RPMI8226 (cell line): Measurements from ENCODE around the gene TBXAS1.

Experiments
- DNase-seq: peaks from one replicate; pipeline ENCODE4 v3.0.0-alpha.2; 2015

Gene TBXAS1

DNA sequence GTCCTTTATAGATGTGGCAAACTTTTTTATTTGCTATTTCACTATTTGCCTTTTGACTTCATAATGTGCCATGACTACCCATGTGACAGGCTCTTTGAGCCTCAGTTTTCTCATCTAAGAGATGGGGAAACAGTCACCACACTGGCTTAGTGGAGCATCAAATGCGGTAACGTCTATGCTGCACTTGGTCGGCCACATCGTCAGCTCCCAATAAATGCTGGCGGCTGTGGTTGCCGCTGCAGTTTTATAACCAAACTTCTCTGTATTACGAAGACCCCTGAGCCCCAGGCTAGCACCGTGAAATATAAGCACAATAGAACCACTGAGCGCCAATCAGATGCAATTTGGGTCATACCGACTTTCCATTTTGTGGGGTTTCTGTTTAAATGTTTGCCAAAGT is 177.5 kb downstream of the TBXAS1 start:
- no peak for DNase-seq

DNA sequence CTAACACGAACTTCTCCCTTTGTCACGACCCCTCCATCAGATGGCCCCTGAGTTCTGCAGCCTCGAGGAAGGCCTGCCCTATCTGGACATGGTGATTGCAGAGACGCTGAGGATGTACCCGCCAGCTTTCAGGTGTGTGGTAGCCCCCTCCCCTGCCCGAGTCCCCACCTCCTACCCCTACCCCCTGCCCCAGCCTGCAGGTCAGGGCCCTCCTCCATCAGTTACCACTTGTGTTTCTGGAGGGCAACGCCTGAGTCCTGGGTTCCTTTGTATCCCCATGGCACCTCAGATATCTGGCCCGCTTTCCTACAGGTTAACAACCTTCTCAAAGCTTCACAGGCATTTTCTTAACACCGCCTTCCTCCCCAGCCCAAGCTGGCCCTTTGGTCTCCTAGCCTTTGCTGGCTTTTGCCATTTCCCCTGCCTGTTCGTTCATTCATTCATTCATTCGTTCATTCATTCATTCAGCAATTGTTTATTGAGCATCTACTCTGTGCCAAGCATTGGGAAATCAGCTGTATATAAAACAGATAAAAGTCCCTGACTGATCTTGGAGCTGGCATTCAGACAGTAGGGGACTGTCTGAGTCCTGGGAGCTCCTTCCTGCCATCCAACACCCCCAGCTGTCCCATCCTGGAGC is 178.1 kb downstream of the TBXAS1 start:
- no peak for DNase-seq

DNA sequence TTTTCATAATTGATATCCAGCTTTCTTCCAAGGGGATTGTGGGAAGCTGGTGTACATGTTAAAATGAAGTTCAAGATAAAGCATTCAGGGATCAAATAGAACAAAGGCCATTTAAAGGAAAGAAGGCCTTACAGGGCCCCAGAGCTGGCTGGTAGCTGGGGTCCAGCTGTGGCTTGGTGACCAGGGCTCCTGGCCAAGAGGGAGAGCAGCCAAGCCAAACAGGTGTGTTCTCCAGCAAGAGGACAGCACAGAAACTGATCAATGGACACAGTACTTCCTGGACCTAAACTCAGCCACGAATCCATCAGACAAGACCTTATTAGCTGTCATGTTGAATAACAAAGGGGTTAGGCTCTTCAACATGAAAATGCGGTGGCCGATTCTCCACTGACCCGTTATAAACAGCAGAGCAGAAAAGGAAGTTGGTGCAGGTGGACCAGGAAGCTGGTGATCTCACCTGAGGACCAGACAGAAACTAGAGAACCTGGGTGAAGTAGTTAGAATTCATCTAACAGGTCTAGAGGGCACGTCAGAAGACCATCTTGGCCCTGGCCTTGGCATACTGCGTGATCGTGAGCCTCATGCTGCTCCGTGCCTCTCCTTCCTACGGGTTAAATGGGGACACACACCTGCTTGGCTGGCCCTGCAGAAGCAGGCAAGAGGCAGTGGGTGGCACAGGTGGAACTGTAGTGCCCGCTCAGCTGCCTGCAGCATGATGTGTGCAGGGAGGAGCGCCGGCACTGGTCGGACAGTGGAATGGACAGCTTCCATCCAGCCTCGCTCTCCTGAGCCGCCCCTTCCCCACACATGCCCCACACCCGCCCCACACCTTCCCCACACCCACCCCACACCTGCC is 179.9 kb downstream of the TBXAS1 start:
- no peak for DNase-seq

DNA sequence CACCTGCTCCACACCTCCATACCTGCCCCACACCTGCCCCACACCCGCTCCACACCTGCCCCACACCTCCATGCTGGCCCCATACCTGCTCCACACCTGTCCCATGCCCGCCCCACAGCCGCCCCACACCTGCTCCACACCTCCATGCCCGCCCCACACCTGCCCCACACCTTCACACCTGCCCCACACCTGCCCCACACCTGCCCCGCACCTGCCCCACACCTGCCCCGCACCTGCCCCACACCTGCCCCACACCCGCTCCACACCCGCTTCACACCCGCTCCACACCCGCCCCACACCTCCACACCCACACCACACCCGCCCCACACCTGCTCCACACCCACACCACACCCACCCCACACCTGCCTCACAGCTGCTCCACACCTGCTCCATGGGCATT is 180.7 kb downstream of the TBXAS1 start:
- DNase-seq: no peak

DNA sequence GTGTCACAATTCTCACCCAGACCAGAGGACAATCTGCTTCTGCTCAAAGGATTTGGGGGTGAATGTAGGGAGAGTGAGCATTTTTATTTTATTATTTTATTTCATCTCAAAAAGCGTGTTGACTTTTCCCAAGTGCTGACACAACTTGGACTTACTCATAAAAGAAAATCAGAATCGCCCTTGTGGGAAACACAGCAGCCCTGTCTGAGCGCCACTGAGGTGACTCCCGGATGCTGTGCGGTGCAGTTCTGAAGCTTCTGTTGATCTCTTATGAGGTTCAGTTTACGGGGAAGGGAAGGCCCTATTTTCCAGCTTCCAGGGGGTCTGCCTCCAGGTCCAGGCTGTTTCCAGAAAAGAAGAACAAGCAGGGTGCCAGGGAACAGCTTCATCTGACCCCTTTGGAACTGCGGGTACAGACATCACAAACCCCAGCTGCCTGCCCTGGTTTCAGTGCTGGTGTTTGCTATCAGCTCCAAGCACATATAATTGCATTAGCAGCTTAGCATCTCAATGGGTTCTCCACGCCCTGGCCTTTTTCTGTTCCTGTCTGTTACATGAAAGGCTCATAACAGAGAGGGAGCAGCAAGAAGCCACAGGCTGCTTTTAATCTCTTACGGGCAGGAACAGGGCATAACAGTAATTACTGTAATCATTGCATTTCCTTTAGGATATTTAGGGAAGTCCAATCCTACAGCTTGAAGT is 181.3 kb downstream of the TBXAS1 start:
- DNase-seq: no peak

DNA sequence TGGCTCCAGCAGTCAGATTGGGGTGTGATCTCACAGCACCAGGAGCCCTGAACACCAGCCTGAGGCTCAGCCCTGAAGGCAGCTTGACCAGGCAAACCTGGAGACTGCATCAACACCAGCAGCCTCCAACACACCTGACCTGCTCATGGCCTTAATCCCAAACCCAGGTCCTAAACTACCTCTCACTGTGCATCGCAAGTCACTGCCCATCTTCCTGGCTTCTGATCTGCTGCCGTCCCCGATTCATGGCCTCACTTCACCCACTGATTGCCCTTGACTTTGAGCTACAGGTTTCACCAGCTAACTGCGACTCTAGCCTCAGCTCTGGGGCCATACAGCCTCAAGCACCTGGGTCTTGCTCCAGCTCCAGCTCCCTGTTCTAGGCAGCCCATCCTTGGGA is 184.6 kb downstream of the TBXAS1 start:
- DNase-seq: no peak

DNA sequence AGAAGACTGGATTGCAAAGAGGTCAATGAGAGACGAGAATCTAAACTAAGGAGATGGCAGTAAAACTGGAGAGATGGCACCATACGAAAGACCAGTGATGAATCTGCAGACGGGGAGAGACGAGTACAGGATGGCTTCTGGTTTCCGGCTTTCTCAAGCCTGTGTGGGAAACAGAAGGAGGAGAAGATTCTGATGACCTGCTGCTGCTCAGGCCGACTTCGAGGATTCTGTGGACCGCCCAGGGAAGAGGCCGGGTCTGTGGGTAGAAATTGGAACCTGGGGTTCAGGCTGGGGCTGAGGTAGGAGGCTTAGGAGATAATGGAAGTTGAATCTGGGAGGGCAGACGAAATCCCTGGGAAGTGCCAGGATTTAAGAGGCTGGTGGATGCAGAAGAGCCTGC is 185.1 kb downstream of the TBXAS1 start:
- DNase-seq: no peak

DNA sequence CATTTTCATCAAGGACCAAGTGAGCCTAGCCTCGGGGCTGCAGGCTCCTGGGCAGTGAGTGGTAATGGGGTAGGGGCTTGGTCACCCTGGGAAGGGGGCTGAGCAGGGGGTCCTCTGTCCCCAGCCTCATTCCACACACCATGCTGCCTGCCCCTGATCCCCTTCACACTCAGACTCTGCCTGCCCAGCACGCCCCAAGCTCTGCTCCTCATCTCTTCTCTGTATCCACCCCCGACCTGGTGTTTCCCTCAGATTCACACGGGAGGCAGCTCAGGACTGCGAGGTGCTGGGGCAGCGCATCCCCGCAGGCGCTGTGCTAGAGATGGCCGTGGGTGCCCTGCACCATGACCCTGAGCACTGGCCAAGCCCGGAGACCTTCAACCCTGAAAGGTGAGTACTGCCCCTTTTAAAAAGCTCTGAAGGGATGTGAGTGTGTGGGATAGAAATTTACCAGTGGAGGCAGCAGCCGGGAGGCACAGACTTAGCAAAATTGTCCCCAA is 186.5 kb downstream of the TBXAS1 start:
- no peak for DNase-seq

DNA sequence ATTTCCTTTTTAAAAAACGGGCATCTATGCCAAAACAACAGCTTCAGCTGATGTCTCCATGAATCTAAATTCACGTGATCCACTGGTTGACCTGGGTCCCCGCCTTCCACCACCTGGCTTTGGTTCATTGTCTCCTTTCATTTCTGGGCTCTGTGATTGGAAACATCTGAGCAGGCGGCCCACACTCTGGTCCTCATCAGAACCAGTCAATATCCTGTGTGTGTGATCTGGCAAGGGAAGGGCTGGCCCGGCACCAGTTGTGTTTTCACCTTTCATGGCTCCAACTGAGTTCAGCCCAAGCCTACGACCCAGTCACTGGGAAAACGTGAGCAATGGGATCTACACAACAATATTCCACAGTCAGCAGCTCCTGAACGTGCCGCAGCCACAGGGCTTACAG is 187.5 kb downstream of the TBXAS1 start:
- DNase-seq: no peak

DNA sequence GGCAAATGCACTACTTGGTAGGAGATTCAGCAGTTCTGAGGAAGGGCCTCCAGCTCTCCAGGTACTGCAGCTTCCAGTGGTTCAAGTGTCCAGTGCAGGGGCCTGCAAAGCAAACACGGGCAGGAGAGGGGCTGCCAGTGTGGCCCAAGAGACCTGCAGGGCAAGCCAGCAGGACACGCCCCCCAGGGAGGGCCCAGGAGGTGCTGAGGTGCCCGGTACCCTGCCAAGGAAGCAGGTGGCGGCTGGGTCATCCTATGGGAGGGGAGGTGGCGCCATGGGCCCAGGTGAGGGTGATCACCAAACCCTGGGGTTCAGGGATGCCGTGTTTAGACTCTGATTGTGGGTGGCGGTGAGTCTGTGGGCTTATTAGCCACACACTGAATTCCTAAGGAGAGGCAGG is 188.0 kb downstream of the TBXAS1 start:
- no peak for DNase-seq

DNA sequence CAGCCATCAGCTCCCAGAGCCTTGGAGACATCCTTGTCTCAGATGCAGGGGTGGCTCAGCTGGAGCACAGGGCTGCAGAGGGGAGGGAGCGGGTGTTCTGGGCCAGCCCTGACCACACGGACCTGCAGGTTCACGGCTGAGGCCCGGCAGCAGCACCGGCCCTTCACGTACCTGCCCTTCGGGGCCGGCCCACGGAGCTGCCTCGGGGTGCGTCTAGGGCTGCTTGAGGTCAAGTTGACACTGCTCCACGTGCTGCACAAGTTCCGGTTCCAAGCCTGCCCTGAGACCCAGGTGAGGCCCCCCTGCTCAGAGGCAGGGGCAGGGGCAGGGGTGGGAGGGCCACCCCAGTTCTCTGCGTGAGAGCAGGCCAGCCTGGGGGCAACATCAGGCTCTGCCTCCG is 188.5 kb downstream of the TBXAS1 start:
- no peak for DNase-seq

DNA sequence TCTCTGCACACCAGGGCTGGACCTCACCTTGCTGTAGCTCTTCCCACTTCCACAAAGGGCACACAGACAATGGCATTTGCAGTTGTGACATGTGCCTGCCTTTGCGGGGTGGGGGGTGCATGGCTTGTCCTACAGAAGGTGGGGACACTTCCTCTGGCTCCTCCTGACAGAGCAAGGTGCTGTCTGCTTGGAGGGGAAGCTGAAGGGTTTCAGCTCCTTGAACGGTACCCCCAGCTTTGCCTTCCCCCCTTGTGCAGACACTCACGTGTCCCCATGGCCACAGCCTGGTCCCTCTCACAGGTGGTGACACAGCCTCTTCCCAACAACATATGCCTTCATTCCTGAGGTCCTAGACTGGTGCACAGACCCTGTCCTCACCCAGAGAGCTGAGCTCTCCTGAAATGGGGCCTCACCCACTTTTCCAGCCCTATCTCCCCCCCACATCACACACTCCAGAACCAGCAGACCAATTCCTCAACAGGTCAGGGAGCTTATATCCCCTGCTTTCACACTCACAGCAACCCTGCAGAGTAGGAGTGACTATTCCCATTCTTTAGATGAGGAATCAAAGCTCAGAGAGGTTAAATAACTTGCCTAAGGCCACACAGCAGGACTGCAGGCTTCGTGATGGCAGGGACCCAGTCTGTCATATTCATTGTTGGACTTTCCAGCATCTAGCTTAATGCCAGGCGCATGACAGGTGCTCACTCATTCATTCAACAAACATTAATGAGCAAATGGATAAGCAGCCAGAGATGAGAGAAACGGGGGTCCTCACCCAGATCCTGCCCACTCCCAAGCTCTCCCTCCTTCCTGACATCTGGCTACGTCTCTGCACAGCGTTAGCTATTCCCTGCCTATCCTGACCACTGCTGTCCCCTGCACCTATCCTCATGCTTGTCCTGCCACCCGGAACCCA is 189.3 kb downstream of the TBXAS1 start:
- no peak for DNase-seq

DNA sequence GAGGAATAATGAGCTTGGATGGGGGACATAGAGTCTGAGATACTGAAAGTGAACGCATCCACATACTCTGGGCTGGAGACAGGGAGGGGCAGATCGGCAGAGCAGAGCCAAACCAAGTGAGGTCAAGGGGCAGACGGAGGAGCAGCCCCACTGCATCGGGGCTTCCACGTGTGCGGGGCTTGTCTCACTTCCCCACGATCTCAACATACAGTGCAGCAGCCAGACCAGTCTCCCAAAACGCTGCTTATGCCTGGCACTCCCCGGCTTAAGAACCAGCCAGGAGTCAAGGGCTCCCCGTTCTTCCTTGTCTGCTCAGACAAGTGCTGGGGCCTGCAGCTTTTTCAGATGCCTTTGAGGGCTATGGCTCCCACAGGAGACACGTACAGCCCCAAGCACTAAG is 190.1 kb downstream of the TBXAS1 start:
- DNase-seq: no peak

DNA sequence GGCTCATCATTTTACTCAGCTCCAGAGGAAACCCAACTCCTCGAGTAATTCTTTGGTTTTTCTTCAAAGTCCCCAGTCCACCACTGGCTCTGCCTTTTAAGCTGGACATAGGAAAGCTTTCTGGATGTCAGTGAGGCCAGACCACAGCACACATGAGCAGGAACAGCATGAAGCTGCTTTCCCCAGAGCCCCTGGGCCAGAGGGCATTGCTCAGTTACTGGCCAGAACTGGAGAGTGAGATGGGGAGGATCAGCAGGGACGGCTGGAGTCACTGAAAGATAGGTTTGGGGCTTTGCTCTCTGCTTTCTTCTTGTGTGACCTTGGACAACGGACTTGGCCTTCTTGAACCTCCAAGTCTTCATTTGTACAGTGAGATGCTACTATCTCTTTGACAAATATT is 190.5 kb downstream of the TBXAS1 start:
- no peak for DNase-seq

DNA sequence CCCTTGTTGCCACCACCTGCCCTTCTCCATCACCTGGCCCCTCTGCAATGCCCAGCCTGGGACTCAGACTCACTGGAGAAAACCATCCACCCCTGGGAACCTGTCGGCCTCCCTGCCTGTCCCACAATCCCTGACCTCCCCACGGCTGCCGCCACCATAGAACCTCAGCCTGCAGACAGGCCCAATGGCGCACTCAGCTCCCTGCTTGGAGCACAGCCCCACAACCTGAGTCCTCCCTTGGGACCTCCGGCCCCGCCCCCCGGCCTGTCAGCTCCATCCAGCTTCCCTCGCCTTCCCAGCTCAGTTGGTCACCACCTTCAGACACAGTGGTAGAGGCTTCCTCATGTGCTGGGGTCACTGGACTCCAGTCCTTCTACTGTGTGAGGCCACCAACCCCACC is 192.5 kb downstream of the TBXAS1 start:
- DNase-seq: no peak

DNA sequence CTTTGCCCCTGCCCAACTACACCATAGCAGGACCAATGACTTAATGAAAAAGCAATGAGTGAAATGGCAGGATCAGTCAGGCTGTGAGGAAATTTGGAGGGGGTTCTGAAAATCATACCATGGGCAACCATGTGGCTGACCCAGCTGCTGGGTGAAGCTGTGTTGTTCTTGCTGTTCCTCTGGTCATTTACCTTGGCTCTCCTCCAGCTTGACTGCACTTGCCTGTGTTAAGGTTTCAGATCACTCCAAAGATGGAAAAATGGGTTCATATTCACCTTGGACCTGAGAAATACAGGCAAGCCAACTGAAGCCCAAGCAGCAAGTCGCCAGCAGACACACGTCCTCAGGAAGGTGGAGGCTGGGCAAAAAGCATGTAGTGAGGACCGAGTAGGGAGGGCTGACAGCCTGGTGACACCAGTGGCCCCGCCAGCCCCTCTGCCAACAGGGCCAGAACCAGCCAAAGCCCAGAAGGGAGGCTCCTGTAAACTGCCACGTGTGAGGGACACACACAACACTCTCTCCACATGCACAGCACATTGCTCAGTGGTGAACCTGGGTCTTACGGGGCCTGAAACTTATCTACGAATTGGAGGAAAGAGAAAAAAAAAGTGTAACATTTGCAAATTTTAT is 193.6 kb downstream of the TBXAS1 start:
- DNase-seq: no peak

DNA sequence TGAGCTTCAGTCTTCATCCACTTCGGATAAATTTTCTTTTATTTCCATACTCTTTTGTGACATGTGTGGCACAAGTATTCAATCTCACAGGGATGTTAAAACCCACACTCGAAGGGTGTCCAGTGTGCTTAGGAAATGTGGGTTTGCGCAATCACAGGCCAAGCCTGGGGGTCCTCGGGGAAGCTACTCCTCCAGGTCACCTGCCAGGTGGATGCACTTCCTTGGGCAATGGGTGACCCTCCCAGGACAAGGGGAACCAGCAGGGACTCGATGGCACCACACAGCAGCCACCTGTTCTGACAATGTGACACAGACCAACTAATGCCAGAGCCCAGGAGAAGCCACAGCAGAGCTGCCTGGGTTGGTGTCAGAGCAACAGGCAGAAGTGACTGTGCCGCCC is 194.7 kb downstream of the TBXAS1 start:
- DNase-seq: no peak

DNA sequence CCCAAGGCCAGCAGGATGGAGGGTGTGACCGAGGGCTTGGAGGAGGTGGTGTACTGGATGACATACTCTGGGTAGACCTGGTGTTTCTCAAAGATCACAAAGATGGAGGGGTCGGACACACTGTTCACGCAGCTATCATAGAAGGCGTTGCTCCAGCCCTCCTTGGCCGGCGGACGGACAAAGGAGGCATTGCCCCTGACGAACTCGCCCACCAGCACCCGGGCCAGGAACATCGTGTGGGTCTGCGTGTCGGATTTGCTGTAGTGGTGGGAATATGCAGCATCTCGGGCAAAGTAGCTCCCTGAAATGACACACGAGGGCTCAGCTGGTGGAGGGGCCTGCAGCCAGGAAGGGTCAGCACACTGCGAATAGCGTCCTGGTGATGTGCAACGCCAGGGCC is 195.5 kb downstream of the TBXAS1 start:
- DNase-seq: no peak

DNA sequence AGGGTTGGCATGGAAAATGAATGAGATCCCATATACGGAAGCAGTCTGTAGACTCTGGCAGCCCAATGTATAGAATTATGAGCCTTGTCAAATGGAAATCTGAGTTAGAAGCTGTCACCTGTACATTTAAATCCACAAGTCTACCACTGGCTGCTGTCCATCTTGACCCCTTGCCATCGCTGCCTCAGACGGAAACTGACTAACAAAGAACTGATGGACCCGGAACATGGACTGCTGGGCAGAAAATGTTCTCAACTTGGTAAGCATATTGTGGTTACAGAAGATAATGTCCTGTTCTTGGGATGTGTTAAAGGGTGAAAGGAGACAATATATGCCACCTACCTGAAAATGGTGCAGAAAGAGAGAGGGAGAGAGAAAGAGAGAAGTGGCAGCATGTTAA is 196.2 kb downstream of the TBXAS1 start:
- DNase-seq: no peak

DNA sequence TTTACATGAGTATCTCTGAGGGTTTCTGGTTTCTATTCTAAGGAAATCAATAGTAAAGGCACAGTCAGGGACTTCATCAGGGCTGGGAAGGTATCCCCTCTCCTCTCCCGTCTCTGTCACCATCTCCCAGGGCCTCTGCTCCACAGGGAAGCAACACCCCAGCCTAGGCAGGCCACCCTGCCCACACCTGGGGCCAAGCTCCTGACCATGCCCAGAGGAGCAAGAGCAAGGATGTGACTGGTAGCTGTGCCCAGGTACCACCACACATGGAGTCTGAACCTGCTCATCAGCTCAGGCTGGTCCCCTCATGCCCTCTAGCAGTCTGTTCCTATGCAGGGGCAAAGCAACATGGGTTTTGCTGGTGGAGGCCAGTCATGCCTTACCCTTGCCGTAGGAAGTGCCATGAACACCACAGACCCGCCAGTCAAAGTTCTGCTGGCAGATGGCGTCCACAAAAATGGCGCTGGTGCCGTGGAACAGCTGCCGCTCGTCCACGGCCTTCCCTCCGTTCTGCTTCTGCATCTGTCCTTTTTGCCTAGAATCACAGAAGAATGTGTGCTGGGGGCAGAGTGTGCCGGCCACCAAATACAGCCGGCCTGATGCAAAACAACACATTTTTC is 196.9 kb downstream of the TBXAS1 start:
- no peak for DNase-seq

DNA sequence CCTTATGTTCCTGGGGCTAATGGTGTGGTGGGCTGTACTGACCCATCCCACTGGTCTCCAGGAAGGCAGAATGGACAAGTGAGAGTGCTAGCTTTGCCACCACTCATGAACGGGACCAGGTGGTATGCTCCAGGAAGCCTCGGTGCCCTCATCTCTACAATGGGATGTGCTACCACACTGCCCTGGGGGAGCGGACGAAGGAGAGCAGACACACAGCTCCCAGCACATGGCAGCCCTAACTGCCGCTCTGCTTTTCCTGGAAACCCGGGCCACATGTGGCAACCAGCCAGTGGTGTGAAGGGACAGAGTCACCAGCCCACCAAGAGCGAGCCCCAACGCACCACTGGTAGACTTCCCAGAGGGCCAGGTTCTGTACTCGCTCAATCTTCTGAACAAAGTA is 197.9 kb downstream of the TBXAS1 start:
- no peak for DNase-seq

DNA sequence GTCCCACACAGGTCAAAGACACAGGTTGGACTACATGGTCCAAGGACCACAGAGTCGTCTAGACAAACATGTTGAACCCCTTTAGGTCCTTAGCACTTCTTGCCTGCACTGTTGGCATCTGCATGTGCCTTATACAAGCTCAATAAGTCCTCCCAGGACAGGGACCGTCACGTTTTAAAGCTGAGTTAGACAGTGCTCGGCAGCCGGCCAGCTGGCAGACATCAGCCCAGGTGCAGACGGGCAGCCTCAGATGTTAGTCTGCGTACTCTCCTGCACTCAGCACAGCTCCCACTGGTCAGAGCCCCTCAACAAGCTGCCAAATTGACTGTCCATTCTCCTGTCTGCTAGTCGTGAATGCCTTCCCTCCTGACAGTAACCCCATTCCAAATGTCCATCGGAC is 198.8 kb downstream of the TBXAS1 start:
- no peak for DNase-seq
